Fibroblast of the aortic adventitia (primary cell): ENCODE measurements around the gene SERPINB6. TPM values are rescaled to one million over a fixed set of nuclear protein-coding genes. Genes with fewer than 3 reads are reported as not detected.
"Not testable (repeated sequence)": the region's sequence is repeated elsewhere in the genome, so short reads cannot be mapped to it uniquely, and the experiment has no call there.

Source experiments
- DNase-seq: peaks from one replicate; pipeline ENCODE4 v3.0.0-alpha.2; 2010; ENCODE audit warnings: low read depth
- H3K4me3 ChIP-seq: 2 replicates; pipeline ENCODE4 v1.5.1; 2011; ENCODE audit warnings: low read depth, mild to moderate bottlenecking, control low read depth, low read length, moderate library complexity
- total RNA-seq: library from RNA; depleted of rRNA; stranded (reverse); fragments of >200 nt; gene quantifications from 2 replicates; pipeline ENCODE4 v1.2.3, GENCODE V29; 2012; ENCODE audit warnings: low replicate concordance
- TF ChIP-seq, protein P1 (sequence below): IDR thresholded peaks from 2 replicates; pipeline ENCODE4 v1.5.1; 2011; ENCODE audit warnings: mild to moderate bottlenecking, low read length, control low read depth, inconsistent platforms; ENCODE audit not compliant: insufficient read depth

The SERPINB6 gene
- total RNA-seq, 1 donor = 102 TPM

- TF ChIP-seq, protein P1, sequence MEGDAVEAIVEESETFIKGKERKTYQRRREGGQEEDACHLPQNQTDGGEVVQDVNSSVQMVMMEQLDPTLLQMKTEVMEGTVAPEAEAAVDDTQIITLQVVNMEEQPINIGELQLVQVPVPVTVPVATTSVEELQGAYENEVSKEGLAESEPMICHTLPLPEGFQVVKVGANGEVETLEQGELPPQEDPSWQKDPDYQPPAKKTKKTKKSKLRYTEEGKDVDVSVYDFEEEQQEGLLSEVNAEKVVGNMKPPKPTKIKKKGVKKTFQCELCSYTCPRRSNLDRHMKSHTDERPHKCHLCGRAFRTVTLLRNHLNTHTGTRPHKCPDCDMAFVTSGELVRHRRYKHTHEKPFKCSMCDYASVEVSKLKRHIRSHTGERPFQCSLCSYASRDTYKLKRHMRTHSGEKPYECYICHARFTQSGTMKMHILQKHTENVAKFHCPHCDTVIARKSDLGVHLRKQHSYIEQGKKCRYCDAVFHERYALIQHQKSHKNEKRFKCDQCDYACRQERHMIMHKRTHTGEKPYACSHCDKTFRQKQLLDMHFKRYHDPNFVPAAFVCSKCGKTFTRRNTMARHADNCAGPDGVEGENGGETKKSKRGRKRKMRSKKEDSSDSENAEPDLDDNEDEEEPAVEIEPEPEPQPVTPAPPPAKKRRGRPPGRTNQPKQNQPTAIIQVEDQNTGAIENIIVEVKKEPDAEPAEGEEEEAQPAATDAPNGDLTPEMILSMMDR = no peak
- no peak overlapping the region for H3K4me3 ChIP-seq
- DNase-seq = no peak
Measured at GRCh38 chr6:2943564-2943955, 27.8 kb downstream of the SERPINB6 start.

DNA sequence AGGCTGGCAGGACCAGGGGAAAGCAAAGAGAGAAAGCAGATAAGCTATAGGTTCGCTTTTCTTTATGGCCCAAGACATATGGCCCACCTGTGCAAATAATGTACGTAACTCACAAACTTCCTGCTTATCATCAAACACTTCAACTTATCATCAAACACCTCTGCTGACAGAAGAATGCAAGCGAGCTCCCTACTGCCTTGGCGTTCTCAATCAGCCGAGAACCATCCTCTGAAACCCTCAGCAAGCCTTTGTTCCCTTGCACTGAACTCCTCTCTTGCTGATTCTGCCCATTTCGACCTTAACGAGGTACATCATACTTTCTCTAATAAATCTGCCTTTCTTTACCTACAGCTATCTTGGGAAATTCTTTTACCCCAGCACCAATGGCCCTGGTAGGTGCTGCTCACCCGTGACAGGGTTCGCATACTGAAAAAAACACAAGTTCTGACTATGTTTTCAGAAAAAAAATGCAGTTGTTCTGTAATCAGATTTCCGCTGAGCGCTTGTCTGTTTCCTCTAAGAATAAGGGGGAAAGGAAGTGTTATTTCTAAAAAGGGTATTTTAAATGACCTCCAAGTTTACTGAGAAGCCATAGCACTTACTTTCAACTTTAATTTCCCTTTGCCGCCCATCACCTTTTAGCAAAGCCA is 28.3 kb downstream of the SERPINB6 start:
- TF ChIP-seq, protein P1 = no peak
- no peak overlapping the region for H3K4me3 ChIP-seq
- DNase-seq = no peak

DNA sequence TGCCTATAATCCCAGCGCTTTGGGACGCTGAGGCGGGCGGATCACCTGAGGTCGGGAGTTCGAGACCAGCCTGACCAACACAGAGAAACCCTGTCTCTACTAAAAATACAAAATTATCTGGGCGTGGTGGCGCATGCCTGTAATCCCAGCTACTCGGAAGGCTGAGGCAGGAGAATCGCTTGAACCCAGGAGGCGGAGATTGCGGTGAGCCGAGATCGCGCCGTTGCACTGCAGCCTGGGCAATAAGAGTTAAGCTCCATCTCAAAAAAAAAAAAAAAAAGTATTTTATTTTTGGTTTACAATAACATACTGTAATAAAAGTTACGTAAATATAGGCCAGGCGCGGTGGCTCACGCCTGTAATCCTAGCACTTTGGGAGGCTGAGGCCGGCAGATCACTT is 29.3 kb downstream of the SERPINB6 start:
- DNase-seq, H3K4me3 ChIP-seq: not testable (repeated sequence)

GRCh38 chr6:2940851-2941250 is 30.5 kb downstream of the SERPINB6 start:
- no peak for DNase-seq
- TF ChIP-seq, protein P1 = no peak
- H3K4me3 ChIP-seq = no peak overlapping the region

DNA sequence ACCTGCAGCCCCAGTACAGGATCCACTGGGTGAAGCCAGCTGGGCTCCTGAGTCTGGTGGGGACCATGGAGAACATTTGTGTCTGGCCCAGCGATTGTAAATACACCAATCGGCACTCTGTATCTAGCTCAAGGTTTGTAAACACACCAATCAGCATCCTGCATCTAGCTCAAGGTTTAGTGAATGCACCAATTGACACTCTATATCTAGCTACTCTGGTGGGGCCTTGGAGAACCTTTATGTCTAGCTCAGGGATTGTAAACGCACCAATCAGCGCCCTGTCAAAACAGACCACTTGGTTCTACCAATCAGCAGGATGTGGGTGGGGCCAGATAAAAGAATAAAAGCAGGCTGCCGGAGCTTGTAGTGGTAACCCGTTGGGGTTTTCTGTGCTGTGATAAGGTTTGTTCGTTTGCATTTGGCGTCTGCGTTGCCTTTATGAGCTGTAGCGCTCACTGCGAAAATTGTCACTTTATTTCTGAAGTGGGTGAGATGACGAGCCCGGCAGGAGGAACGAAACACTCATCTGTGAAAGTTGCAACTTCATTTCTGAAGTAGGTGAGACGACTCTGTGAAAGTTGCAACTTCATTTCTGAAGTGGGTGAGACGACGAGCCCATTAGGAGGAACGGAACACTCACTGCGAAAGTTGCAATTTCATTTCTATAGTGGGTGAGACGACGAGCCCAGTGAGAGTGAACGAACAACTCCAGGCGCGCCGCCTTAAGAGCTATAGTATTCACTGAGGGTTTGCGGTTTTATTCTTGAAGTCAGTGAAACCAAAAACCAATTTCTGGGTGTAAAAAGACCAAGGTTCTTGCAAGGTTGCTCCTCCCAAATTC is 31.1 kb downstream of the SERPINB6 start:
- DNase-seq = no peak
- TF ChIP-seq, protein P1 = no peak
- no peak overlapping the region for H3K4me3 ChIP-seq

- TF ChIP-seq, protein P1 = no peak
- no peak overlapping the region for H3K4me3 ChIP-seq
- DNase-seq = no peak
Measured at GRCh38 chr6:2939315-2940009, 31.9 kb downstream of the SERPINB6 start.

DNA sequence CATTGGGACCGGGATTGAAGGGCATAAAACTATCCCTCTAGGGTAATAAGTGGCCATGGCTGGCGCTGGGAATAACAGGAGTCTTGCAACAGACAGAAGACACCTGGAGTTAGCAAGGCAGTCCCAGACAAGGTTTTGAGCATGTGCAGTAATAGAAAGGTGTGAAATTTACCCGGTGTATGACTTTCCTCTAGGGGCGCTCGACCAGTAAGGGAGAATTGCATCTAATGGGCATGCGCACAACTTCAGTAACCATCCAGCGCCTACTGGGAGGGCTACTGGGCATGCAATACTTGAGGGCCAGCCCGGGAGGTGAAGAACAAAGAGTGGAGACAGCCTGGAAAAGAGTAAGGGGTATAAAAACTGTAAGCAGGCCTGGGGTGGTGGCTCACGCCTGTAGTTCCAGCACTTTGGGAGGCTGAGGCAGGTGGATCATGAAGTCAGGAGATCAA is 32.7 kb downstream of the SERPINB6 start:
- DNase-seq = no peak

More for the DNA sequence above, 32.7 kb downstream of the SERPINB6 start:
- H3K4me3 ChIP-seq = no peak overlapping the region
- TF ChIP-seq, protein P1 = peak; percentile 21
